Measurements from ENCODE around the gene ANTKMT.
A peak's percentile ranks its signal among the peaks of the same experiment; 100 is the strongest.

Gene ANTKMT

GRCh38 chr16:676913-677312, 44.0 kb upstream of the ANTKMT start:
- TF ChIP-seq POLR2A (IDR thresholded peaks at IDR 0.05; ENCODE audit: low read depth, low read length) (no peak), TAF1 (IDR thresholded peaks at IDR 0.05; ENCODE audit: borderline replicate concordance, low read depth, low read length) (no peak), POLR2AphosphoS5 (IDR thresholded peaks at IDR 0.05; ENCODE audit: low read depth, low read length) (no peak)
- FAIRE-seq: no peak
- no peak for DNase-seq (ENCODE audit: insufficient read length)

- TF ChIP-seq POLR2AphosphoS5 (IDR thresholded peaks at IDR 0.05; ENCODE audit: low read depth, low read length) (no peak), POLR2A (IDR thresholded peaks at IDR 0.05; ENCODE audit: low read depth, low read length) (no peak), TAF1 (IDR thresholded peaks at IDR 0.05; ENCODE audit: borderline replicate concordance, low read depth, low read length) (no peak)
- DNase-seq (ENCODE audit: insufficient read length) (no peak), FAIRE-seq (no peak)
Observed at GRCh38 chr16:677316-678190, 43.4 kb upstream of the ANTKMT start.

DNA sequence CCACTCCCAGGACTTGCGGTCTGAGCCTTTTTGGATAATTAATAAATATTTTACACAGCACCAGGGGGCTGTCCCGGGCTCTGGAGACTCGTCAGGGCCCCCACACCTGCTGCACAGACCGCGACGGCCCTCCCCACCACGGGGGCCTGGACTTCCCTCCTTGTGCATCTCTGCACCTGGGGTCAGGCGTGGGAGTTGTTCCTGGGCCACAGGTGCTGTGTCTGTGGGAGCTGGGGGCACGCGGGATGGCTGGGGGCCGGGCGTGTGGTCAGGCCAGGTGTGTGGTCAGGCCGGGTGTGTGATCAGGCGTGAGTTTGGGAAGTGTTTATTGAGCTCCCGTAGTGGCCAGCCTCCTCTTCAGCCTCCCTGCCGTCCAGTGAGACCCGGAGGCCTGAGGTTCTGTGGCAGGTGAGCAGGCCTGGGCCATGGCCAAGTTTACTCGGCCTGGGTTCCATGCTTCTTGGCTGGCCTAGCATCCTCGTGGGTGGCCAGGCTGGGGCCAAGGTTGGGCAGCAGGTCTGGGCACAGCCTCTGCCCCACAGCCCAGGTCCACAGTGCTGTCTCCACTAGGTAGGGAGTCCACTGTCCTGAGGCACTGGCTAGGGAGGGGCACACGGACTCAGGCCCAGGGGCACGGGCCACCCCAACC, 42.6 kb upstream of the ANTKMT start:
- TF ChIP-seq TAF1 (IDR thresholded peaks at IDR 0.05; ENCODE audit: borderline replicate concordance, low read depth, low read length) (no peak), POLR2AphosphoS5 (IDR thresholded peaks at IDR 0.05; ENCODE audit: low read depth, low read length) (no peak), POLR2A (IDR thresholded peaks at IDR 0.05; ENCODE audit: low read depth, low read length) (no peak)
- FAIRE-seq (no peak), DNase-seq (ENCODE audit: insufficient read length) (no peak)

DNA sequence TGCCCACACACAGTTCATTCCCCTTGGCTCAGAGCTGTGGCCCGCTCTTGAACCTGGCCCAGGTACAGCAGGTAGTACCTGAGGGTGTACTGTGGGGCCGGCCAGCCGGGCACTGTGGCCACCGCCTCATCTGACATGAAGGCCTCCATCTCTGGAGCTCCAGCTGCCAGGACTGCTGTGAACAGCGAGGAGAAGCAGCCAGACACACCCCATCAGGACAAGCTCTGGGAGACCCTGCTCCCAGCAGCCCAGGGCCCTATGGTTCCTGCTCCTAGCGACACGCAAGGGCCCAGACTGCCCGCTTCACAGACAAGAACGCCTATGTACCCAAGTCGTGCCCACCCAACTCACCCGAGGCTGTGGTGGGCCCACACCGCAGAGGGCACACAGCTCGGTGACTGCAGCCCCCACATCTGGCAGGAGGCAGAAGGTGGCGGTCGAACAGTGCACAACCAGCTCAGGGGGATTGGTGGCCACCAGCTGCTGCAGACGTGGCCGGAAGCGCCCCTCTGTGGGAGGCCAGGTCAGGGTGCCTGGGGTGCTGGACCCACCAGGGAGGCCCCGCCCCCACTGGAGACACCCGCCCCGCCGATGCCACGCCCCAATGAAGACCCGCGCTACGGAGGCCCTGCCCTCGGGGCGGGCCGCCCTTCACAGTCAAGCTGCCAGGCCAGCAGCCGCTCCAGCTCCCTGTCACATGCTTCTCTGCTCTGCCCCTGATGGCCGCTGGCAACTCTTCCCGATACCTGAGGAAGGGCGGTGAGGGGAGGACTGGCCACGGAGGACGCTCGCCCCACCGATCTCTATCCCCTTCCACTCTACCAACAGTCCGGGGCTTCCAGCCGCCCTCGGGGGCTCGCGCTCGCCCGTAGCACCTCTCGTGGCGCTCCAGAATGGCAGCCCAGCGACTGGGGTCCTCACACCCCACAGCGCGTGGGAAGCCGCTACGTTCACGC, 41.8 kb upstream of the ANTKMT start:
- DNase-seq (ENCODE audit: insufficient read length) (no peak), FAIRE-seq (peak; percentile 48)
- no peak for TF ChIP-seq POLR2A (IDR thresholded peaks at IDR 0.05; ENCODE audit: low read depth, low read length)

GRCh38 chr16:679814-680624, 40.9 kb upstream of the ANTKMT start, which contains the start of gene STUB1:
STUB1 (plus strand) TSS chr16:680410; CDS start chr16:680526, 116 bp downstream.
- TF ChIP-seq TAF1 (IDR thresholded peaks at IDR 0.05; ENCODE audit: borderline replicate concordance, low read depth, low read length) (no peak; the same call in 1 of the 2 replicates), POLR2AphosphoS5 (IDR thresholded peaks at IDR 0.05; ENCODE audit: low read depth, low read length) (0 out of 2 replicates have a peak, but pooled peaks have one; percentile 43), POLR2A (IDR thresholded peaks at IDR 0.05; ENCODE audit: low read depth, low read length) (peak; percentile 84; the same call in 1 of the 2 replicates)
- DNase-seq (ENCODE audit: insufficient read length) (peak; percentile 84), FAIRE-seq (peak; percentile 98)

- FAIRE-seq: no peak
- no peak for DNase-seq (ENCODE audit: insufficient read length)
- TF ChIP-seq TAF1 (IDR thresholded peaks at IDR 0.05; ENCODE audit: borderline replicate concordance, low read depth, low read length): no peak
- TF ChIP-seq POLR2AphosphoS5 (IDR thresholded peaks at IDR 0.05; ENCODE audit: low read depth, low read length): no peak
- TF ChIP-seq POLR2A (IDR thresholded peaks at IDR 0.05; ENCODE audit: low read depth, low read length): no peak
Observed at GRCh38 chr16:680625-680945, 40.4 kb upstream of the ANTKMT start.

- FAIRE-seq (peak; percentile 75), DNase-seq (ENCODE audit: insufficient read length) (no peak)
- TF ChIP-seq TAF1 (IDR thresholded peaks at IDR 0.05; ENCODE audit: borderline replicate concordance, low read depth, low read length) (no peak), POLR2A (IDR thresholded peaks at IDR 0.05; ENCODE audit: low read depth, low read length) (no peak), POLR2AphosphoS5 (IDR thresholded peaks at IDR 0.05; ENCODE audit: low read depth, low read length) (no peak; the same call in 1 of the 2 replicates)
Observed at GRCh38 chr16:680967-681745, 39.8 kb upstream of the ANTKMT start.

DNA sequence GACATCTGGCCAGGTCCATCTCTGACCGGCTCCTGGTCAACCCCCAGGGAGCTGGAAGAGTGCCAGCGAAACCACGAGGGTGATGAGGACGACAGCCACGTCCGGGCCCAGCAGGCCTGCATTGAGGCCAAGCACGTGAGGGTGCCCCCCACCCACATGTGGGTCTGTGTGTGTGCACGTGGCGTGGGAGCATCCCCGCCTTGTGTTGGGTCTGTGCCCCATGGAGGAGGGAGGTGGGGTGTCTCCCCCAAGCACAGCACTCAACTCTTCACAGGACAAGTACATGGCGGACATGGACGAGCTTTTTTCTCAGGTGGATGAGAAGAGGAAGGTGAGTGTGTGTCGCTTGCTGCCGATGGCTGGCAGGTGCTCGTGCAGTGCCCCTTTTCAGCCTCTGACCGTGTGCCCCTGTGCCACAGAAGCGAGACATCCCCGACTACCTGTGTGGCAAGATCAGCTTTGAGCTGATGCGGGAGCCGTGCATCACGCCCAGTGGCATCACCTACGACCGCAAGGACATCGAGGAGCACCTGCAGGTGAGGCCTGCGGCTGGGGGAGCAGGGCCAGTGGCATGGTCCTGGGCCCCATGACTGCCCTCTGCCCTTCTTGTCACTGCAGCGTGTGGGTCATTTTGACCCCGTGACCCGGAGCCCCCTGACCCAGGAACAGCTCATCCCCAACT, 39.1 kb upstream of the ANTKMT start:
- FAIRE-seq: no peak
- TF ChIP-seq POLR2A (IDR thresholded peaks at IDR 0.05; ENCODE audit: low read depth, low read length): no peak
- peak; percentile 60; the same call in 1 of the 2 replicates for TF ChIP-seq POLR2AphosphoS5 (IDR thresholded peaks at IDR 0.05; ENCODE audit: low read depth, low read length)
- DNase-seq (ENCODE audit: insufficient read length): no peak

DNA sequence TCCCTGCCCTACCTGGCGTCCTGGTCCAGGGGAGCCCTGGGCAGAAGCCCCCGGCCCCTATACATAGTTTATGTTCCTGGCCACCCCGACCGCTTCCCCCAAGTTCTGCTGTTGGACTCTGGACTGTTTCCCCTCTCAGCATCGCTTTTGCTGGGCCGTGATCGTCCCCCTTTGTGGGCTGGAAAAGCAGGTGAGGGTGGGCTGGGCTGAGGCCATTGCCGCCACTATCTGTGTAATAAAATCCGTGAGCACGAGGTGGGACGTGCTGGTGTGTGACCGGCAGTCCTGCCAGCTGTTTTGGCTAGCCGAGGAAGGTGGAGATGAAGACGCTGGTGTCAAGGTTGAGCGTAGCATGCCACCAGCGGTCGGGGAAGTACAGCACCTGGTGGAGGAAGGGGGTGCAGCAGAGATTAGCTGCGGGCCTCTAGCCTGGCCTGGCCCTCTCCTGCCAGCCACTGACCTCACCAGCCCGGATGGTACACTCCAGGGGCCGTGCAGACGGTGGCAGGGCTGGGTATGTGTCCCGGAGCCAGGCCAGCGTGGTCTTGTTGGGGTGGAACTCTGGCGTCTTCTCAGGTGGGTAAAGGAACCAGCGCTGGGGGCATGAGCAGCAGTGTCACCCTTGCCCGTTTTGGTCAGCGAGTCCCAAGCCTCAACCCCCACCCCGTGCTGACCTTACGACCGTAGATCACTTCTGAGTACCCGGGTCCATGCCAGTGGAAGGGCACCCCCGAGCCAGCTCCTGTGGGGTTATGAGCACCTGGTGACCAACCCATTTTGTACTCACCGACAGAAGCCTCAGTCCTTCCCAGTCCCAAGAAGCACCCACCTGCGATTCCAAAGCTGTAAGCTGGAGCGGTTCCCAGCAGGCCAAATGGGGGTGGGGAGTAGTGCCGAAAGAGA, 38.2 kb upstream of the ANTKMT start:
- FAIRE-seq: no peak
- no peak for DNase-seq (ENCODE audit: insufficient read length)
- no peak for TF ChIP-seq POLR2AphosphoS5 (IDR thresholded peaks at IDR 0.05; ENCODE audit: low read depth, low read length)
- no peak for TF ChIP-seq POLR2A (IDR thresholded peaks at IDR 0.05; ENCODE audit: low read depth, low read length)
- no peak for TF ChIP-seq TAF1 (IDR thresholded peaks at IDR 0.05; ENCODE audit: borderline replicate concordance, low read depth, low read length)

Data from GM12892 (cell line).